HG02610 (cell line): Measurements from ENCODE around the gene RAB11FIP4.
"Not testable (repeated sequence)": the region's sequence is repeated elsewhere in the genome, so short reads cannot be mapped to it uniquely, and the experiment has no call there.

Source experiments
- ATAC-seq: cut with Tn5 transposase; IDR thresholded peaks from one replicate; pipeline ENCODE4 v1.9.1; 2021; ENCODE audit warnings: mild to moderate bottlenecking, moderate library complexity; ENCODE audit not compliant: unreplicated experiment

RAB11FIP4 gene

DNA sequence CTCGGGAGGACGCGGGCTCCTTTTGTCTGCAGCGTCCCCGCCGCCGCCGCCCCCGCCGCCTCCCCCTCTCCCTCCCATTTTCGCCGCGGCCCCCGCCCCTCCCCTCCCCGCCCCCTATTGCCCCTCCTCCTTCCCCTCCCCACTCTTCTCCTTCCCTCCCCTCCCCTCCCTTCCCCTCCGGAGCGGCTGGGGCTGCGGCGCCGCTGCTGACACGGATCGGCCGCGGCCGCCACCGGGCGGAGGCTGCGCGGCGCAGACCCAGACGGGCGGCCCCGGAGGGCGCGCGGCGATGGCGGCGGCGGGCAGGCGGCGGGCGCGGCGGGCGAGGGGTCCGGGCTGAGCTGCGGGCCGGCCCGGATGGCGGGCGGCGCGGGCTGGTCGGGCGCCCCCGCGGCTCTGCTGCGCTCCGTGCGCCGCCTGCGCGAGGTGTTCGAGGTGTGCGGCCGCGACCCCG is at the start of gene RAB11FIP4:
TSS of gene RAB11FIP4 (plus strand) at position 180 of the 454 bp plus-strand sequence. CDS start at position 358, 178 bp downstream.
- ATAC-seq = no peak

DNA sequence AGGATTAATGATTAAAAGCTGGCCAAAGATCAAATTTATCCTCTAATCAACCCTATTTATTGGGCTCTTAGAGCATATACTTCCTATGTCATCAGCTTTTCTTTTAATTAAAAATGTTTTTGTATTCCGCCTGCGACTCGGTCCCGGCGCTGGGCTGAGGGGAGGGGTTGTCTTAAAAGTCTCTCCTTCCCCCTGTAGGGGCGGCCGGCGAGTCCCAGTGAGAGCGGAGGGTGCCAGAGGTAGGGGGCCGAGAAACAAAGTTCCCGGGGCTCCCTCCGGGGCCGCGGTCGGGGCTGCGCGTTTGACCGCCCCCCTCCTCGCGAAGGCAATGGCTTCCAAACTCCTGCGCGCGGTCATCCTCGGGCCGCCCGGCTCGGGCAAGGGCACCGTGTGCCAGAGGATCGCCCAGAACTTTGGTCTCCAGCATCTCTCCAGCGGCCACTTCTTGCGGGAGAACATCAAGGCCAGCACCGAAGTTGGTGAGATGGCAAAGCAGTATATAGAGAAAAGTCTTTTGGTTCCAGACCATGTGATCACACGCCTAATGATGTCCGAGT is 46.2 kb upstream of the RAB11FIP4 start:
- not testable (repeated sequence) for ATAC-seq

DNA sequence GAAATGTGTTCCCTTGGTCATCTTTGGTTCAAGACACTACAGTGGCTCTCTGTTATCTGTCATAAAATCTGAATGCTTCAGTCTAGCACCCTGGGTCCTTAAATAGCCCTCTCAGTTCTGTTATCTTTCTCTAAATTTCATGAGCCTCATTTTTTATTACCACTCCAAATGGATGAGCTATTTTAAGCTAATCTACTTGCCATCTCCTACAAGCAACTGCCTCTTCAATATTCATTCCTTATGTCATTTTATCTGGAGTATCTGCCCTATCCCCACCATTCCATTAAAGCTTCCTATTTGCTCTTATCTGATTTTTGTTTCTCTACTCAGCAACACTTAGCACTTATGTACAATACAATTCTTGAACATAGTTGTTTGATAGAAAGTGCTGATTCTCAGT is 42.0 kb upstream of the RAB11FIP4 start:
- ATAC-seq = no peak

GRCh38 chr17:31355935-31356334 is 35.5 kb upstream of the RAB11FIP4 start:
- ATAC-seq = no peak

DNA sequence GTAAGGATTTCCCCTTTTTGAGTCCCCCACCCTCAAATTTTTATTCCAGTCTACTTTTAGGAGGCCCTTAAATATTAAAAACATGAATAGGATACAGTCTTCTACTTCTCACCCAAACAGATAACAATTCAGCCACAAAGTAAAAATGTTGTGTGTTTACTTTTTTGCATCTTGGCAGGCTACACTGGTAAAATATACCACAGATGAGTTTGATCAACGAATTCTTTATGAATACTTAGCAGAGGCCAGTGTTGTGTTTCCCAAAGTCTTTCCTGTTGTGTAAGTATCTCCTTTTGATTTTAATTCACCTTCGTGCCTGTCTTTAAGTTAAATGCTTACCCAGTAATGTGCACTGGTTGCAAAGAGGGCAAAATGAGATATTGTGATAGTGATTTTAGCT is 34.4 kb upstream of the RAB11FIP4 start:
- no peak for ATAC-seq

- ATAC-seq = no peak
Measured at GRCh38 chr17:31357839-31358394, 33.6 kb upstream of the RAB11FIP4 start.

DNA sequence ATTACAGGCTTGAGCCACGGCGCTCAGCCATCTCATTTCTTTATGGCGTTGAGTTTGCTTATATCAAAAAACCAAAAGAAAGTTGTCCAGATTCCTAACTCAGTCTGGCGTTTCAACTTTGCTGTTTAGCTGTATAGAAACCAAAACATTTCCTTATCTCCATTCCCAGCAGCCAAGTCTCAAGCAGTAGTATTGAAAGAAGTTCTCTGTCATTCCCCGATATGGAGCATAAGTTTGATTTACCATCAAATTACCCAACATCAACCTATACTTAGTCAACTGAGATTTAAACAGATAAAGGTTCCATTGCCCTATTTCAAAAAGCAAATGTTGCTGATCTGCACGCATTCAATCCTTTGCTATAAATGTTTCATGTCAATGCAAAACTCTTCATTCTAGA is 27.5 kb upstream of the RAB11FIP4 start:
- no peak for ATAC-seq

GRCh38 chr17:31366088-31366487 is 25.4 kb upstream of the RAB11FIP4 start:
- ATAC-seq = no peak

DNA sequence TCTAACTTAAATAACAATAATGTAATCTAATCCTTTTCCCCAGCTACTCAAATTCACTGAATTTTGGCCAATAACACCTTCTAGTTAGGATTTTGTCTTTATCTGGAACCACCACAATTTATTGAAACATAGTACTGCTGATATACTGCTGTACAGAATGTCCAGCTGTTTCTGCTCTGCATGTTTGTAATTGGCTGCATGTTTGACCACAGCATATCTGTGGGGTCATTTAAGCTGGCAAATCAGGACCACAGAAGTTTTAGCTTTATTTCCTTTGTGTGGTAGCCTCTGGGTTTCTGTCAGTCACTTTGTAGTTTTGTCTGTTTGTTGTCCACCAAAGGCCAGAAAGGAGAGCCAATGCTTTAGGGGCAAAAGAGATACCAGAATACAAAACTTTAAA is 22.2 kb upstream of the RAB11FIP4 start:
- no peak for ATAC-seq

- no peak for ATAC-seq
Measured at GRCh38 chr17:31371511-31372097, 19.9 kb upstream of the RAB11FIP4 start.

GRCh38 chr17:31373150-31374093 is 18.1 kb upstream of the RAB11FIP4 start:
- ATAC-seq = no peak

GRCh38 chr17:31374094-31374447 is 17.4 kb upstream of the RAB11FIP4 start:
- no peak for ATAC-seq

DNA sequence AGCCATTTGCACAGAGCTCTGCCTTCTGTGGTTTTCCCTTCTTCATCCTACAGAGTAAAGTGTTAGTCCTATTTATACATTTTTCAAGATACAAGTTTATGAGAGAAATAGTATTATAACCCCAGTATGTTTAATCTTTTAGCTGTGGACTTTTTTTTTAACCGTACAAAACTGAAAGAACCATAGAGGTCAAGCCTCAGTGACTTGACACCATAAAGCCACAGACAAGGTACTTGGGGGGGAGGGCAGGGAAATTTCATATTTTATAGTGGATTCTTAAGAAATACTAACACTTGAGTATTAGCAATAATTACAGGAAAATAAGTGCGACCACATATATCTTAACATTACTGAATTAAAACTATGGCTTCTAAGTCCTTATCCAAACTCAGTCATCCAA is 17.0 kb upstream of the RAB11FIP4 start:
- no peak for ATAC-seq

DNA sequence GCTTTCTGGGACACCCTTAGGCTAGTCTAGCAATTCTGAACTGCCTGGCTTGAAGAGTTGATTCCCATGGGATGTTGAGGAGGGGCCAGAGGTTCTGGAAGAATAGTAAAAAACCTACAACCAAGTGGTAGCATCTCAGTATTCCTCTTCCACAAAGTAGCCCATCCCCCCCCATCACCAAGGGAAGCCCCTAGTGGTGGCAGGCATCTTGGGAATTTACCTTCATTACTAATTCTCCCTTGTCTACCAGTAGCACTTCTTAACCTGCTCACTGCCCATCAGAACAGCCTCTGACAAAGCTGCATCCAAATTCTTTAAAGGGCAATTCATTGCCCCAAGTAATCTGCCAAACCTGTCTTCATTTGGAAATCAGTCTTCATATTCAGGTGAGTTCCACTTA is 12.8 kb upstream of the RAB11FIP4 start:
- ATAC-seq = no peak

DNA sequence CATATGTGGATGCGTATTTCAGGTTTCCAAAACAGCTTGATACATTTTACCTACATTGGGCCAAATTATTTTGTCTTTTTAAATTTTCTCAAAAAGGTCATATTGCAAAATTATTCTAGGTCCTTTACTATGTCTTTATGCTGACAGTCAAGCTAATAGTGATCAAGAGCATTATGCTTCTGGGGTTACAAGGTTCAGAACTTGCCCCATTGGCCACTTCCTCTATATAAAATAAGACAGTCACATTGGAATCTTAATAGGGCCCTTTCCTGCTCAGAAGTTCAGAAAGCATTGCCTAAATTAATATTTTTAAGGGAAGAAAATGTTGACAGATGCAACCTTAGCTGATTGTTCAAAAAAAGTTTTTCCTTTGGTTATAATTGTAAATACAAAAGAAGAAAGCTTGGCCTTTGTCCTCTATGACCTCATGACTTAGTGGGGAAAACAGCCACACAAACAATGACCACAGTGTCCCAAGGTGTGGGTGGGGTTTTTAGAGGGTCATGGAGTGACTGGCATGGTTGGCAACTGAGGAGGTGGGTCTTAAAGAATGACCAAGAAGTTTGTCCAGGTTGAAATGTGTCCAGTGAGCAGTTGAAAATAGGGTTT is 11.8 kb upstream of the RAB11FIP4 start:
- ATAC-seq = no peak

DNA sequence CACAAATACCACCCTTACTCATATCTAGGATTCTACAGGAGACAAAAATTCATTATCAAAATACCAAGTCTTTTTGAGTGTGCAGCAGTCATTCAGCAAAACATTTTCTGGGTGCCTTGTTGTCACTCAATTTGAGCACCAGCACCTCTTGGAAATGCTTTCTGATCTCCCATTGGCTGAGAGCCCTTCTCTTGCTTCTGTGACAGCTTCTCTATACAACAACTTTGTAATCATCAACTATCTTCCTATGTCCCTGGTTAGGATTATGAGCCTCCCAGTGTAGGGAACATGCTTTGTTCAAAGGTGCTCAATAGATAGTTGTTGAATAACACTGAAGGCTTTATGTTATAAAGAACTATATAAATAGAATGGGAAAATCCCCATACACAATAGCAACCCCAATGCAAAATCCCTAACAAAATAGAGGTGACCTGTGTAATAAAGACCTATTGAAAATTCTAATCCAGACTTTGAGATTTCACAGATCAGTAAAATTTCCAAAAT is 10.3 kb upstream of the RAB11FIP4 start:
- no peak for ATAC-seq

GRCh38 chr17:31382668-31383275 is 8.7 kb upstream of the RAB11FIP4 start:
- not testable (repeated sequence) for ATAC-seq

DNA sequence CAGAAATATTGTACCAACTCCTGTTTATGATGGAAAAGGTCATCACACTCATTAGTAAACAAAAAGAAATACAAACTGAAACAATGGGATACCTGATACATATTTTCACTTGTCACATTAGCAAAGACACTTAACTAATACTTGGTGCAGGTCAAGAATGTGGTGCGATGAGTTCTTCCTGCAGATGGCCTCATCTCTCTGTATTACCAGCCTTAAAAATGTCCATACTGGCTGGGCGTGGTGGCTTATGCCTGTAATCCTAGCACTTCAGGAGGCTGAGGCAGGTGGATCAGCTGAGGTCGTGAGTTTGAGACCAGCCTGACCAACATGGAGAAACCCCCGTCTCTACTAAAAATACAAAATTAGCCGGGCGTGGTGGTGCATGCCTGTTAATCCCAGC is 8.0 kb upstream of the RAB11FIP4 start:
- not testable (repeated sequence) for ATAC-seq

GRCh38 chr17:31385428-31386285 is 5.8 kb upstream of the RAB11FIP4 start:
- no peak for ATAC-seq
